ENCODE data around the gene SETBP1. TPM values are rescaled to one million over a fixed set of nuclear protein-coding genes. Genes with fewer than 3 reads are reported as not detected.
"Not testable (repeated sequence)": the region's sequence is repeated elsewhere in the genome, so short reads cannot be mapped to it uniquely, and the experiment has no call there.

The SETBP1 gene
- total and polyA plus RNA-seq, 2 of the 13 experiments (the other 11 are each of a cell fraction or from before 2014, with no cell fraction given) = 0.18 to 0.65 TPM

- TF ChIP-seq NKX3-1 (CRISPR knock-in tag; IDR thresholded peaks at IDR 0.05) = no peak
These were observed 38.9 kb downstream of the SETBP1 start (continued) for GRCh38 chr18:44719519-44720060.

- in situ Hi-C loops (cut with HindIII; ENCODE audit: extremely low pct_ligation_motif_present, low pct_unique_long_range_greater_than_20kb); H3K79me2 ChIP-seq (ENCODE audit: insufficient read depth, low read length); H3K27ac ChIP-seq (ENCODE audit: extremely low read length, insufficient read depth, low read length); POLR2A ChIA-PET; BruUV-seq (replicated peaks); H3K4me3 ChIP-seq (replicated peaks in 1 of 3; ENCODE audit: insufficient read depth in 1 of 3, low read depth in 2 of 3, low read length in 3 of 3); FAIRE-seq; intact Hi-C loops (cut with micrococcal nuclease; ENCODE audit: unreplicated experiment); H3K9ac ChIP-seq (ENCODE audit: insufficient read depth, low read depth, low read length); DNase-seq (ENCODE audit: low spot score); H3K9me3 ChIP-seq (ENCODE audit: low read length); H4K20me1 ChIP-seq (ENCODE audit: insufficient read depth, low read length); H2AFZ ChIP-seq (ENCODE audit: low read length); H3K36me3 ChIP-seq (replicated peaks in 1 of 2; ENCODE audit: control insufficient read depth in 1 of 2, insufficient read depth in 2 of 2, low read length in 2 of 2); H3K4me2 ChIP-seq (ENCODE audit: low read depth, low read length); CTCF ChIA-PET (ENCODE audit: low intra/inter-chr PET ratio, low total read pairs); H3K4me1 ChIP-seq (ENCODE audit: insufficient read depth, low read length); H3K27me3 ChIP-seq (ENCODE audit: control insufficient read depth in 1 of 2, insufficient read depth in 2 of 2, low read length in 2 of 2); ATAC-seq: not testable (repeated sequence)
- 32% methylated on average over 3 of the region's 3 CpGs for WGBS (ENCODE audit: low lambda C conversion rate)
These were observed 41.1 kb downstream of the SETBP1 start for GRCh38 chr18:44721748-44722147.

DNA sequence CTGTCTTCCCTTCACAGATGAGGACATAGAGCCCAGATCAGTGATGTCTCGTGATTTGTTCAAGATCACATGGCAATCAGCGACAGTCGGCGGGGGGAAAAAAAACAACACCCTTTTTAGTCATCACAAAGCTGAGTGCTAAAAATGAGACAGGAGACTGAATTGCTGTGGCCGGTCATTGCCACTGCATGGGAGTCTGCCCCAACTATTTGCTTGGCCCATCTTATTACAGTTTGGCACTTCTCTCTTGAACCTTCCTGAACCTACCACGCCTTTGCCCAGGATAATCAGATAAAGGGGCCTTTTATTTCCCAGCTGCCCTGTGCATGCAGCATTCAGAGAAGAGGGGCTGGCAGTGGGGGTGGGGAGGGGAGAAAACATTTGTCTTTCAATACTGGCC lies 42.7 kb downstream of the SETBP1 start:
- Histone ChIP-seq H3K27ac (ENCODE audit: extremely low read length, insufficient read depth, low read length) (no peak overlapping the region), H3K4me1 (ENCODE audit: insufficient read depth, low read length) (no peaks in the 10 kb centered on the region; the same call in 1 of the 2 replicates), H4K20me1 (ENCODE audit: insufficient read depth, low read length) (no peaks in the 10 kb centered on the region), H3K36me3 (replicated peaks in 1 of 2; ENCODE audit: control insufficient read depth in 1 of 2, insufficient read depth in 2 of 2, low read length in 2 of 2) (no peaks in the 10 kb centered on the region), H3K4me3 (replicated peaks in 1 of 3; ENCODE audit: insufficient read depth in 1 of 3, low read depth in 2 of 3, low read length in 3 of 3) (no peak overlapping the region), H3K9ac (ENCODE audit: insufficient read depth, low read depth, low read length) (no peak overlapping the region), H3K4me2 (ENCODE audit: low read depth, low read length) (no peak overlapping the region), H3K9me3 (ENCODE audit: low read length) (no peaks in the 10 kb centered on the region), H3K27me3 (ENCODE audit: control insufficient read depth in 1 of 2, insufficient read depth in 2 of 2, low read length in 2 of 2) (no peaks in the 10 kb centered on the region), H2AFZ (ENCODE audit: low read length) (no peak overlapping the region), H3K79me2 (ENCODE audit: insufficient read depth, low read length) (no peaks in the 10 kb centered on the region)
- CTCF ChIA-PET (ENCODE audit: low intra/inter-chr PET ratio, low total read pairs) = no interaction called here
- no peak for DNase-seq (ENCODE audit: low spot score)
- no peak for FAIRE-seq
- no peak for ATAC-seq
- POLR2A ChIA-PET = no interaction called here
- TF ChIP-seq SMAD9 (CRISPR knock-in tag; IDR thresholded peaks at IDR 0.05) (no peak), HOXD1 (CRISPR knock-in tag; IDR thresholded peaks at IDR 0.05) (no peak), ZNF260 (CRISPR knock-in tag; IDR thresholded peaks at IDR 0.05; ENCODE audit: borderline replicate concordance, low read depth) (no peak), MLXIP (CRISPR knock-in tag; IDR thresholded peaks at IDR 0.05; ENCODE audit: borderline replicate concordance) (no peak), SIN3A (IDR thresholded peaks at IDR 0.05; ENCODE audit: borderline replicate concordance, low read depth, low read length) (no peak), ZNF431 (CRISPR knock-in tag; IDR thresholded peaks at IDR 0.05; ENCODE audit: borderline replicate concordance, low read depth) (no peak)
- TF ChIP-seq, protein P1, sequence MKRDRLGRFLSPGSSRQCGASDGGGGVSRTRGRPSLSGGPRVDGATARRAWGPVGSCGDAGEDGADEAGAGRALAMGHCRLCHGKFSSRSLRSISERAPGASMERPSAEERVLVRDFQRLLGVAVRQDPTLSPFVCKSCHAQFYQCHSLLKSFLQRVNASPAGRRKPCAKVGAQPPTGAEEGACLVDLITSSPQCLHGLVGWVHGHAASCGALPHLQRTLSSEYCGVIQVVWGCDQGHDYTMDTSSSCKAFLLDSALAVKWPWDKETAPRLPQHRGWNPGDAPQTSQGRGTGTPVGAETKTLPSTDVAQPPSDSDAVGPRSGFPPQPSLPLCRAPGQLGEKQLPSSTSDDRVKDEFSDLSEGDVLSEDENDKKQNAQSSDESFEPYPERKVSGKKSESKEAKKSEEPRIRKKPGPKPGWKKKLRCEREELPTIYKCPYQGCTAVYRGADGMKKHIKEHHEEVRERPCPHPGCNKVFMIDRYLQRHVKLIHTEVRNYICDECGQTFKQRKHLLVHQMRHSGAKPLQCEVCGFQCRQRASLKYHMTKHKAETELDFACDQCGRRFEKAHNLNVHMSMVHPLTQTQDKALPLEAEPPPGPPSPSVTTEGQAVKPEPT (CRISPR knock-in tag; IDR thresholded peaks at IDR 0.05; ENCODE audit: low read depth) = no peak
- intact Hi-C loops (cut with micrococcal nuclease; ENCODE audit: unreplicated experiment) = no loop called here
- BruUV-seq (replicated peaks) = no TSS peak
- in situ Hi-C loops (cut with HindIII; ENCODE audit: extremely low pct_ligation_motif_present, low pct_unique_long_range_greater_than_20kb) = no loop called here
- WGBS (ENCODE audit: low lambda C conversion rate) = 83% methylated on average over 6 of the region's 6 CpGs
